ENCODE measurements around the gene PIGP.
"Not testable (repeated sequence)": the region's sequence is repeated elsewhere in the genome, so short reads cannot be mapped to it uniquely, and the experiment has no call there.

Gene PIGP

DNA sequence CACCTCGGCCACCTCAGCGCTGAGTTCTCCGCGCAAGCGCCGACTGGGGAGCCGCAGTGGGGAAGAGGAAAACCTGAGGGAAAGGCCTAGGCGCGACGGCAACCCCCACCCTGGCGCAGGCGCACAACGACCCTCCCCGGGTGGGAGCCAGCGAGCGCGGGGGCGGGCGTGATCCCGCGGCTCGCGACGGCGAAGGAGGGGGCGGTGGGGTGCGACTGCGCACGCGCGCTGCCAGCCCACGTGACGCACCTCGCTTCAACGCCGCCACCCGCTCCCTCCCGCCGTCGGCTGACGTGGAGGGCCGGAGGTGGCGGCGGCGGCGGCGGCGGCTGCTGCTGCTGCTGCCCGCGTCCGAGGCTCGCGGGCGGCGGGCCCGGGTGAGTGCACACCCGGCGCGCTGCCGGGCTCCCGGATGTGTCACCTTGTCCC, at the start of gene PIGP, which contains the start of gene TTC3:
Gene PIGP, minus strand, starts transcription at position 84 of the 429 bp plus-strand sequence. CDS start 556 bp downstream, outside the sequence.
Gene TTC3, plus strand, starts transcription at position 267 of the 429 bp plus-strand sequence. CDS start 14,004 bp downstream, outside the sequence.
- peak; percentile 93 for DNase-seq

DNA sequence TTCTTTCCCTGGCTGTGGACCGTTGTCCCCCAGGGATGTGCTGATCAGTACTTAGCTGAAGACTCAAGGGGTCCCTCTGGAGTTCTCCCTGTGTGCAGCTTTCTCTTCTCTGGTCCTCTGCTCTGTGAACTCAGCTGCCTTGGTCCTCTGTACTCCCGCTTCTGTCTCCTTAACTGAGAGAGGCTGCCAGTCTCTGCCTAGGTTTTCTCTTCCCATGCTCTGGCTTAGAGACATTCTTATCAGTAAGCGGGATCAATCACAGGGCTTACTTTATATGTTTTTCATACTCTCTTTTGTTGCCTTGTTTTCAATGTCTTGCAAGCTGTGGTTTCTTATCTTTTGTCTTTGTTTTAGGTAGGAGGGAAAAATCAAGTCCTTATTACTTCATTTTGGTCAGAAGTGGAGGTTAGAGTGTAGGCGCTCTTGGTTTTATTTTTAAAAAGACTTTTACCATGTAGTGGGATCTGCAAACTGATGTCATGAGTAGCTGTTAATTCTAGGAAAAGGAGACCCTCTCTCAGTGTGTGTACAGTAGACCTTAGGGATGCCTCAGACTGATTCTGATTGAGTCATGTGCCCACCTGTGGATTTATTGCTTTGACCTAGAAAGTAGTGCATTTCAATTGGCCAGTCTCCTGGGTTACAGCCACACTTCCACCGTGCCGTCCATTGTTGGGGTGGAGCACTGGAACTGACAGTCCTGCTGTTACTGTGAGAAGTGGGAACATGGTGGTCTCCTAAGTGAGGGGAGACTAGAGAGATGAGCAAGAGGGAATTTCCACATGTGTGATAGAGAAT, 46.7 kb upstream of the PIGP start:
- no peak for DNase-seq

DNA sequence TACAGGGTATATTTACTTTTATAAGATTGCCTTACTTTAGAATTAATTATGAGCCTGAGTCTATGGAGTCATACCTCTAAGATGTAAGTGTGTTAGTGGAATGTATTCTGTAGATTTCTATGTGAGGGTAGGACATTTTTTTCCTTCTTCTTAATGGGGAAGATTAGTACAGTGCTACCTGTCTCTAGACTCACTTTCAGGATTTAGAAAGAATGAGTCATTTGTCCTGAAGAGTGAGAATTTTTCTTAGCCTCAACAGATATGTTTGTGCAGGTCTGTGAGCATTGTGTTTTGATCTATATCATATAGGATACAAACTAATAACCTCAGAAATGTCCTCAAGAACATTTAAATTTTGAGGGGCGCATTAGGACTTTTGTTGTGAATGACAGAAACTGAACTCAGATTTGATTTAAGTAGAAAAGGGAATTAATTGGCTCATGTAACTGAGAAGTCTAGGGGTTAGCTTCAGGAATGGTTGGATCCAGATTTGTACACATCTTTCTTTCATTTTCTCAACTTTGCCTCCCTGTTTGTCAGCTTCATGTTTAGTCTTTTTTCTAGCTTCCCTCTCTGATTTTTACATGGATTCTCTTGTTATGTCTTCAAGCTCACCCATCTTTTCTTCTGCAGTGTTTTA, 45.4 kb upstream of the PIGP start:
- DNase-seq: no peak

DNA sequence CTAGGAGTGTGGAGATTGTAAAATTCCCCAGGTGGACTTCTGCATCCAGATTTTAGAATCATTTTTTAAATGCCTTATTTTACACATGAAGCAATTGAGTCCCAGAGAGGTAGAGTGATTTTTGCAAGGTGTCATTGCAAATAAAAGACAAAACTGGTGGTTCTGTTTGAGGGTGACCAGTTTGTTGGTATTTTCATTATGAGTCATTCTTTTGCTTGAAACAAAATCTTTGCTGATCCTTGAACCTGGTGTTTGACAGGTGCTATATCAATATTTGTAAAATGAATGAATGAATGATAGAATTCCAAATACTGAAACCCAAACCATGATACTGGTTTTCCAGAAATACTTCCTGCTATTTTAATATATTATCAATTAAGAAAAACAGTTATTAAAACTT, 44.3 kb upstream of the PIGP start:
- no peak for DNase-seq

DNA sequence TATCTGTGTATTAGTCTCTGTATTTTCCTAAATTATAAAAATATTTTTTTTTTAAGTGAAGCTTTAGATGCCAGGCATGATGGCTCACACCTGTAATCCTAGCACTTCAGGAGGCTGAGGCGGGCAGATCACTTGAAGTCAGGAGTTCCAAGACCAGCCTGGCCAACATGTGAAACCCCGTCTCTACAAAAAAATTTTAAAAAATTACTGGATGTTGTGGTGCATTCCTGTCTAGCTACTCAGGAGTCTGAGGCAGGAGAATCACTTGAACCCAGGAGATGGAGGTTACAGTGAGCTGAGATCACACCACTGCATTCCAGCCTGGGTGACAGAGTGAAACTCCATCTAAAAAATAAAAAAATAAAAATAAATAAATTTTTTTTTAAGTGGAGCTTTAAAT, 43.6 kb upstream of the PIGP start:
- not testable (repeated sequence) for DNase-seq

DNA sequence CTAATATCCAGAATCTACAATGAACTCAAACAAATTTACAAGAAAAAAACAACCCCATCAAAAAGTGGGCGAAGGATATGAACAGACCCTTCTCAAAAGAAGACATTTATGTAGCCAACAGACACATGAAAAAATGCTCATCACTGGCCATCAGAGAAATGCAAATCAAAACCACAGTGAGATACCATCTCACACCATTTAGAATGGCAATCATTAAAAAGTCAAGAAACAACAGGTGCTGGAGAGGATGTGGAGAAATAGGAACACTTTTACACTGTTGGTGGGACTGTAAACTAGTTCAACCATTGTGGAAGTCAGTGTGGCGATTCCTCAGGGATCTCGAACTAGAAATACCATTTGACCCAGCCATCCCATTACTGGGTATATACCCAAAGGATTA, 41.4 kb upstream of the PIGP start:
- DNase-seq: not testable (repeated sequence)

DNA sequence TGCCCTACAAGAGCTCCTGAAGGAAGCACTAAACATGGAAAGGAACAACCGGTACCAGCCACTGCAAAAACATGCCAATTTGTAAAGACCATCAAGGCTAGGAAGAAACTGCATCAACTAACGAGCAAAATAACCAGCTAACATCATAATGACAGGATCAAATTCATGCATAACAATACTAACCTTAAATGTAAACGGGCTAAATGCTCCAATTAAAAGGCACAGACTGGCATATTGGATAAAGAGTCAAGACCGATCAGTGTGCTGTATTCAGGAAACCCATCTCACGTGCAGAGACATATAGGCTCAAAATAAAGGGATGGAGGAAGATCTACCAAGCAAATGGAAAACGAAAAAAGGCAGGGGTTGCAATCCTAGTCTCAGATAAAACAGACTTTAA, 38.2 kb upstream of the PIGP start:
- not testable (repeated sequence) for DNase-seq

DNA sequence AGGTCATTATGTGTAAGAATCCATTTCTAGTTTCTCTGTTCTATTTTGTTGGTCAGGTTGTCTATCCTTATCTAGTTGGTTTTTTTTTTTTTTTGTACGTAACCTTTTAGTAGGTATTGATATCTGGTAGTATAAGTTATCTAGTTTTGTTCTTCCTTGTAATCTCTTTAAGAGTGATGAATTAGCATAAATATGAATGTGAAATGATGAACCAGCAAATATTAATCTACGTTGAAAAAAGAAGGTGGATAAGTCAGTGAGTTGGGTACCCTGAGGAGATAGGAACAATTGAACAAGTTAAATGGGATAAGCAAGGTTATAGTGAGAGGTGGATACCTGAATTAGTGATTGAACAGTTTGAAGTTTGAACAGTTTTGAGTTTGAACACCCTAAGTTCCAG, 34.1 kb upstream of the PIGP start:
- no peak for DNase-seq

DNA sequence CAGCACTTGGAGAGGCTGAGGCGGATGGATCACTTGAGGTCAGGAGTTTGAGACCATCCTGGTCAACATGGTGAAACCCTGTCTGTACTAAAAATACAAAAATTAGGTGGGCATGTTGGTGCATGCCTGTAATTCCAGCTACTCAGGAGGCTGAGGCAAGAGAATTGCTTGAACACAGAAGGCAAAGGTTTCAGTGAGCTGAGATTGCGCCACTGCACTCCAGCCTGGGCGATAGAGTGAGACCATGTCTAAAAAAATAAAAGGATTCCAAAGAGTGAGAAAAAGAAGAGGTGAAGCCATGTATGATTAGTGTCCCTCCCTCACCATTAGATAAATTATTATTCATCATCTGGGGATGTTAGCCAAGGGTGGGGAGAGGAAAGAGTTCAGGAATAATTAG, 29.9 kb upstream of the PIGP start:
- not testable (repeated sequence) for DNase-seq

DNA sequence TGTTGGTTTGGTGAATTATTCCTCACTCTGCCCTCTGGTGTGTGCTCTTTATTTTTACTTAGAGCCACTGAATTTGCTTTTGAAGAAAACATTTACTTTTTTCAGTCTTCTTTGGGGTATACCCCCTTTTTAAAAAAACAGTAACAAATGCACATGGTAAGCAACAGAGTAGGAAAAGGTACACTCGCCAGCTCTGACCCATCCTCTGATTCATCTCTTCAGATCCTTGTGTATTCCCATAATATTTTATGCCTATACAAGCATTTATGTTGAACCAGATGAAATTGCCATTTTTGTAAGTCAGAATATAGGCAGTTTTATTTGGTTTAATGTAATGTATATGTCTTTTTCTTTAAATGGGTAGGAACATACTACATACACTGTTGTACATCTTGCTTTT, 28.5 kb upstream of the PIGP start:
- DNase-seq: no peak

DNA sequence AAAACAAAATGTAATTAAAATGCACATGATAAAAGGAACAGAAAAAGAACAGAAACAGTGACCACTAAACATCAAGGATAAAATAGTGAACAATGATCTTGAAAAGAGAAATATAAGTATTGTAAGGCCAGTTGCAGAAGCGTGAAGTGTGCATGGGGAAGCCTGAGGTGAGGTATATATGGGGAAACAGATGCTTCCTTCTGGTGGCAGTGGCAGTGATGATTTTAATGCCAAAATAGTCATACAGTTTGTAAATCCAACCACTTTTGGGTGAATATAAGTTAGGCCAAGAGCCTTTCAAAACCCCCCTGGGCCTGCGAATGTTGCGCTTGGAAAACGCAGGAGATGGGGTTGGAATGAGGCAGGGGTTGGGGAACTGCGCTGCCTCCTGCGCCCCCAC, 27.4 kb upstream of the PIGP start:
- no peak for DNase-seq

DNA sequence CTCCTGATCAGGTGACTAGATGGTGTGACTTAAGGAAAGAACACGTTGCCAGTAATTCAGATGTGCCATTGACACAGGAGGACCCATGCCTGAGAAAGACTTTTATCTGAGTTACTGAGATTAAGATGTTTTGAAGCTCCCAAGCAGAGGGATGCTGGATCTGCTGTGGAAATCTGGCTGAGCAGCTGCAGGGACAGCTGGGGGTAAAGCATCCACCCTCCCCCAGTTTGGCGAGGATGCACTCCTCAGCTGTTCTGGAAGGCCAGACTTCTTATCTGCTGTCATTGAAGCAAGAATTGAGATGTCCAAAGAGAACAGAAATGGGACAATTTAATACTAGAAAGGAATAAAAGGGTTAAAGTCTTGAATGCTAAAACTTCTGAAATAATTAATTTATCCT, 25.9 kb upstream of the PIGP start:
- no peak for DNase-seq

DNA sequence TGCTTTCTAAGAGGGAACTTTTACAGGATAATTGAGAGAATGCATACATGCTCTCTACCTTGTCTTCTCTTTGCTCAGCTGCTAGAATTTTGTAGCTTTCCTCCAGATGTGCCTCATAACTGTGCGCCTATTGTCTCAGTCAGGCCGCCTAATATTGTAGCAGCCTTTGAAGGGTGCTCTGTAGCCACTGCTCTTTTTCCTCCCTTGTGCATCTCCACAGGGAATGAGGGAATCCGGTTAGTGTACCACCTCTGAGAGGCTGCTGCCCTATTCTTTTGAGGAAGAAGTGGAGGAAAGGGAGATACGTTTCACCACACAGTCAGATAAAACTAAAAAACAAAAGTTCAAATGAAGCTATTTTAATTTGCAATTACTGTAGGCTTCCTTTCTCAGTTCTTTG, 22.9 kb upstream of the PIGP start:
- no peak for DNase-seq

DNA sequence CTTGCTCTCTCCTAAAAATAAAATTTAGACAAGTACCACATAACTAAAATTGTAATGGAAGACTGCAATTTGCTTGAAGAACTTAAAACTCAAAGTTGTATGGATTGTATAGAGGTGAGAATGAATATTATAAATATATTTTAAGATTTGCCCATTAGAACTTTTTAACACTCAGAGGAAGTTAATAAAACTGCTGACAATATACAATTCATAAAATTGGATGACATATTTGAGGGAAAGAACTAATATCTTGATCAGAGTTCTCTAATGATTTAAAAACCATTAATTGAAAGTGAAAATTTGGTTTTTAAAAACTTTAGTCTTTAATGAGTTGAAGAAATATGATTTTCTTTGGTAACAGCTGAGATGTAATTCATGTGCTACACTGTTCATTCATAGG, 21.1 kb upstream of the PIGP start:
- no peak for DNase-seq

DNA sequence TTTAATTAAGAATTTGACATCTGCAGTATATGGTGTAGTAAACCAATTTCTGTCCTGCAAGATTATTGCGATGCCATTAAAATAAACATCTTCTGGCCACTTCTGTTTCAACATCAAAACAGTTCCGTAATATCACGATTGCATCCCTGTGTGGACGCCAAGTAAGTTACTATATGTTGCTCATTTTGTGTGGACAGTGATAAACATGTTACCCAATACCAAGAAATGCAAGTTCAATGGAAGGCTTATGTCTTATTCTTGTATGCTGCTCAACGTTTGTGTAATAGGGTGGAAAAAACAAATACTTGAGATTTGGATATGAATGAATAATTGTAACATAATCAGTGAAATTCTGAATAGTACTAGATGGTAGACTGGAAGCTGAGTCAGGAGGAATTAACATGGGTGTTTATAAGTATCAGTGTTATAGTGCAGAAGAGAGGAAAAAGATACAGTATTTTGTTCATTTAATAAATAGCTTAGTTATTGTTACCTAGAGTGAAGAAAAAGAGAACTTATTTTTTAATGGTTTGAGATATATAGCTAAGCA, 15.4 kb upstream of the PIGP start:
- DNase-seq: no peak

DNA sequence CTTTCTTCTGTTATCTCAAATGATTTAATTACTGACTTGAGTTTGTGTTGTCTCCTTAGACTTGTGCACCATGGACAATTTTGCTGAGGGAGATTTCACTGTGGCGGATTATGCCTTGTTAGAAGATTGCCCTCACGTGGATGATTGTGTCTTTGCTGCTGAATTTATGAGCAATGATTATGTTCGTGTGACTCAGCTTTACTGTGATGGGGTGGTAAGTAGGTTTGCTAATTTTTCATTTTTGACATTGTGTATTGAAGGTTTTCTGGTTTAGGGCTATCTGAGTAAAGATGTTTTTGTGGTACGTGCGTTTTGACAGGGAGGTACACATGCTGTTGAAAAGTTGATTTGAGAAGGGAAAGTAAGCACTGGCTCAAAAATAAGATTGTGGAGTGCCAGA, 14.3 kb upstream of the PIGP start:
- DNase-seq: no peak

DNA sequence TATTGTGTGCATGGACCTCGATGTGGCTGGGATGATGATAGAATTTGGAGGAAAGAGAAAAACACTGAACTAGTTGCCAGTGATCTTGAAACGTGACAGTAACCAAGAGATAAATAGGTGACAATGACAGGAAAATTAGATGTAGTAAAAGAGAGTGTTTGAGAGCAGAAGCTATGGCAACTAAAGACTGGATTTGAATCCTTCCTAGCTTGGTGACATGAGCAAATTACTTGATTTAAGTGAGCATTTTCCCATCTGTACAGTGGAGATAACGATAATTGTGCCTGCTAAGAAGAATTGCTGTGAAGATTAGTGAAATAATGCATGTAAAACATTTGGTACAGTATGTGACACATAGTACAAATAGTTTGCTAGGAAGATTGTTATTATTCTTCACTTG, 12.9 kb upstream of the PIGP start:
- DNase-seq: no peak

DNA sequence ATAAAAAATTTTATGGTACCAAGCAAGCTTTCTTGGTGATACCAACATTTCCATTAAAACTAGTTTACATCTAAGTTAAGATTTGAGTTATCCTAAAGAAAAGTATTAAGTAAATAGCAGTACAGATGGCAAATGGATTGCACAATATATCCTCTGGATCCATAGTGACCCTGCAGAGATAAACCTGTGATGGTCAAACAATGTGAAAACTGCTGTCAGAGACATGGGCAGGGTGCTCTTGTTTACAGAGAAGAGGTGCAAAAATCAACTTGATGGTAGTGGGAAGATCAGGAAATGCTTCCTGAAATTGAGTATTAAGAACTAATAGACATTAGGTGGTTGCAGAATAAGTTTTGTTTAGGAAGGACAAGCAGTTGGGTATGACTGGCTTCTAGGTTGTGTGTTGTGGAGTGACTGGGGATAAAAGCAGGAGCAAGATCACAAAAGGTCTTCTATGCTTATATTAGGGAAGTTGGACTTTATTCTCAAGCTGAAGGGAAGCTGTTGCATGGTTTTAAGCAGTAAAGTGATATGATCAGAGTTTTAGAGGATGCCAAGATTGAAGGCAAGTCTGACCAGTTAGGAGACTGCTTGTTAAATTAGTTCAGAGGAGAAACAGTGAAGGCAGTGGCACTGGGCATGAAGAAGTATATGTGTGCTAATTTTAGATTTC, 10.1 kb upstream of the PIGP start:
- no peak for DNase-seq

DNA sequence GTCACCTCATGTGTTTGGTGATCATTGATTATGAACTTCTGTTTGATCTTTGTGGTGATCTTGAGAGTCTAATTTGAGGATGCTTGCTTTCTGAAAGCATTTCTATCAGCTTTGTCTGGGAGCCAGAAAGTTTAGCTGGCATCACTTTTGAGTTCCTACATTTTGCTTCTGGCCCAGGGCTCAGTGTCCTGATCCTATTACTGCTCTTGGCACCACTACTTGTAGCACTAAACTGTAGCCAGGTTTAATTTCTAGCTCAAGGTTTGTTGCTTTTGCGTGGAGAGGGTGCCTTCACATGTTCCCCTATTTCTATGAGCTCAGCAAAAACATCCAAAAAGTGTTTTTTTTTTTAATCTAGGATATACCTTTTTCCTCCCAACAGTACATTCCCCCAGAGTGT, 9.5 kb upstream of the PIGP start:
- no peak for DNase-seq

DNA sequence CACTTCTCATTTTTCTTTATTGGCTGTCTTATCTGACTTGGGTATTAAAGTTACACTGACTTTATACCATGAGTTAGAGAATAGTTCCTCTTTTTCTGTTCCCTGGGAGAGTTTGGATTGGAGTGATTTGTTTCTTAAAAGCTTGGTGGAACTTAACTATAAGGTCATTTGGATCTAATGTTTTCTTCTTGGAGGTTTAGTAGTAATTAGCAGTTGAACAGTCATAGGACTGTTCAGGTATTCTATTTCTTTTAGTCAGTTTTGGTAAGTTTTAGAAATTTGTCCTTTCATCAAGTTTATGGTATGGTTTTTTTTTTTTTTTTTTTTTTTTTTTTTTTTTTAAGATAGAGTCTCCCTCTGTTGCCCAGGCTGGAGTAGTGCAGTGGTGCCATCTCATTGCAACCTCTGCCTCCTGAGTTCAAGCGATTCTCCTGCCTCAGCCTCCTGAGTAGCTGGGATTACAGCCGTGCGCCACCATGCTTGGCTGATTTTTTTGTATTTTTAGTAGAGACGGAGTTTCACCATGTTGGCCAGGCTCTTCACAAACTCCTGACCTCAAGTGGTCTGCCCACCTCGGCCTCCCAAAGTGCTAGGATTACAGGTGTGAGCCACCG, 6.4 kb upstream of the PIGP start:
- DNase-seq: no peak

DNA sequence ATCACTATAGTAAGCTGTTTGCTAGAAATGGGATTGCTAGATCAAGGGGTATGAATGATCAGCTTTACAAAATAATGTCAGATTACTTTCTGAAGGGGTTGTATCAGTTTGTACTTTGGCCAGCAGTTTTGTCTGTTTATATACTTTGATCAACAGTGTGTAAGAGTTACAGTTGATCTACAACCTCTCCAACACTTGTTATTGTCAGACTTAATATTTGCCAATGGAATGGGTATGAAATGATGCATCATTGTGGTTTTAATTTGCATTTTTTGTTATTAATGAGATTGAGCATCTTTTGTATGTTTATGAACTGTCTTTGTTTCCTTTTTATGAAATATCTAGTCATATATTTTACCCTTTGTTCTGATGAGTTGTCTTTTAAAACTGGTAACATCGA, 4.5 kb upstream of the PIGP start:
- no peak for DNase-seq

DNA sequence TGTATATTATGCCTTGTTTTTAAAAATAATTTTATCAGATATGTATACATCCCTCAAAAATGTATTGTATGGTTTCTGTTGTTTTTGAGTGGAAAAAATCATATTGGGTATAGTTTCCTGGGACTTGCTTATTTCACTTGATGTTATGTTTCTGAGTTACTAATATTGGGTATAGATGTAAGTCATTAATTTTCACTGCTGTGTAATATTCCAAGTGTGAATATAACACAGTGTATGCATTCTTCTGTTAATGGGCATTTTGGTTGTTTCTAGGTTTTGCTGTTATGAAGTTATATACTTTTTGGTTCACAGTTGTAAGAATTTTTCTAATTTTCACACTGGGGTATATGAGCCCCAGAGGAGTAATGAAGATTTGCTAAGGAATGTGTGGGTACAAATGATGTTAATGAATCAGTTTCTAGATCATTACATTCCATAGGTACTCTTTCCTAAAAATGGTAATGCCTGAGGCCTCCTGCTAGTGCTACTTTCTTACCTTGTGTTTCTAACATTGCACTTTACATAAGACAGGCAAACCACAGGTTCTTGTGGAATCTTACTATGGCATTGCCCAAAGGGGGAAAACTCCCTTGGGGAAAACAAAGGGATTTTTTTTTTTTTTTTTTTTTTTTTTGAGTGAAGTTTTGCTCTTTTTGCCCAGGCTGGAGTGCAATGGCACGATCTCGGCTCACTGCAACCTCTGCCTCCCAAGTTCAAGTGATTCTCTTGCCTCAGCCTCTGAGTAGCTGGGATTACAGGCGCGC, 3.4 kb upstream of the PIGP start:
- DNase-seq: no peak
